H9 (cell line): Measurements from ENCODE around the gene CBR3. TPM values are rescaled to one million over a fixed set of nuclear protein-coding genes. Genes with fewer than 3 reads are reported as not detected.

Source experiments
- DNase-seq: peaks from one replicate; pipeline ENCODE4 v3.0.0-alpha.2; 2017
- H2AFZ ChIP-seq: one replicate; pipeline ENCODE4 v1.6.1; 2013; ENCODE audit warnings: mild to moderate bottlenecking, low read length, control low read depth, moderate library complexity
- H2AK5ac ChIP-seq: 2 replicates; pipeline ENCODE4 v1.6.1; 2013; ENCODE audit warnings: low read length, control low read depth, mixed read lengths; ENCODE audit not compliant: insufficient read length
- H2BK120ac ChIP-seq: one replicate; pipeline ENCODE4 v1.6.1; 2013; ENCODE audit warnings: low read depth, mild to moderate bottlenecking, low read length, control low read depth, inconsistent platforms; ENCODE audit not compliant: poor library complexity, severe bottlenecking
- H2BK12ac ChIP-seq: 2 replicates; pipeline ENCODE4 v1.6.1; 2013; ENCODE audit warnings: low read length, control low read depth, mixed read lengths, low read depth; ENCODE audit not compliant: insufficient read length
- H2BK15ac ChIP-seq: 2 replicates; pipeline ENCODE4 v1.6.1; 2013; ENCODE audit warnings: low read depth, low read length, control low read depth
- H2BK20ac ChIP-seq: one replicate; pipeline ENCODE4 v1.6.1; 2013; ENCODE audit warnings: low read depth, mild to moderate bottlenecking, low read length, control low read depth, inconsistent platforms; ENCODE audit not compliant: poor library complexity, severe bottlenecking
- H2BK5ac ChIP-seq: 2 replicates; pipeline ENCODE4 v1.6.1; 2013; ENCODE audit warnings: low read length, control low read depth, mixed read lengths; ENCODE audit not compliant: insufficient read length
- H3K14ac ChIP-seq: 2 replicates; pipeline ENCODE4 v1.6.1; 2013; ENCODE audit warnings: low read length, control low read depth; ENCODE audit not compliant: insufficient read depth
- H3K18ac ChIP-seq: 2 replicates; pipeline ENCODE4 v1.6.1; 2013; ENCODE audit warnings: low read depth, mild to moderate bottlenecking, mixed read lengths, low read length, control low read depth; ENCODE audit not compliant: insufficient read length
- H3K23ac ChIP-seq: 2 replicates; pipeline ENCODE4 v1.6.1; 2013; ENCODE audit warnings: low read length, control low read depth, mixed read lengths, low read depth; ENCODE audit not compliant: insufficient read length
- H3K23me2 ChIP-seq: 2 replicates; pipeline ENCODE4 v1.6.1; 2013; ENCODE audit warnings: low read depth, mild to moderate bottlenecking, mixed read lengths, low read length, control low read depth; ENCODE audit not compliant: insufficient read length, poor library complexity, severe bottlenecking
- H3K27ac ChIP-seq: 2 replicates; pipeline ENCODE4 v1.5.1; 2013; ENCODE audit warnings: low read length, control low read depth, mixed read lengths, low read depth; ENCODE audit not compliant: insufficient read length
- H3K27me3 ChIP-seq: 2 replicates; pipeline ENCODE4 v1.6.1; 2013; ENCODE audit warnings: low read length, control low read depth, inconsistent platforms; ENCODE audit not compliant: insufficient read depth
- H3K4ac ChIP-seq: 2 replicates; pipeline ENCODE4 v1.6.1; 2013; ENCODE audit warnings: low read depth, mild to moderate bottlenecking, control low read depth, inconsistent platforms, low read length, moderate library complexity
- H3K4me1 ChIP-seq: 2 replicates; pipeline ENCODE4 v1.6.1; 2013; ENCODE audit warnings: low read length, control low read depth, inconsistent platforms; ENCODE audit not compliant: insufficient read depth
- H3K4me2 ChIP-seq: 2 replicates; pipeline ENCODE4 v1.6.1; 2013; ENCODE audit warnings: low read length, control low read depth, mixed read lengths; ENCODE audit not compliant: insufficient read length, insufficient read depth
- H3K56ac ChIP-seq: 2 replicates; pipeline ENCODE4 v1.6.1; 2013; ENCODE audit warnings: low read depth, mild to moderate bottlenecking, mixed read lengths, low read length, control low read depth; ENCODE audit not compliant: insufficient read length
- H3K79me1 ChIP-seq: 2 replicates; pipeline ENCODE4 v1.6.1; 2013; ENCODE audit warnings: low read depth, mild to moderate bottlenecking, moderate library complexity, low read length, control low read depth, inconsistent platforms; ENCODE audit not compliant: insufficient read depth, poor library complexity, severe bottlenecking
- H3K79me2 ChIP-seq: 2 replicates; pipeline ENCODE4 v1.6.1; 2013; ENCODE audit warnings: low read length, control low read depth, inconsistent platforms; ENCODE audit not compliant: insufficient read depth
- H3K9ac ChIP-seq: 2 replicates; pipeline ENCODE4 v1.6.1; 2013; ENCODE audit warnings: low read length, control low read depth, mixed read lengths; ENCODE audit not compliant: insufficient read length; ENCODE audit errors: extremely low read depth
- H3K9me3 ChIP-seq: one replicate; pipeline ENCODE4 v1.6.1; 2013; ENCODE audit warnings: low read depth, low read length, inconsistent platforms; ENCODE audit not compliant: control insufficient read depth
- H3T11ph ChIP-seq: one replicate; pipeline ENCODE4 v1.6.1; 2013; ENCODE audit warnings: mild to moderate bottlenecking, low read length, control low read depth, inconsistent platforms
- H4K20me1 ChIP-seq: one replicate; pipeline ENCODE4 v1.6.1; 2013; ENCODE audit not compliant: control insufficient read depth, insufficient read length, insufficient read depth
- H4K5ac ChIP-seq: 2 replicates; pipeline ENCODE4 v1.6.1; 2013; ENCODE audit warnings: low read depth, mild to moderate bottlenecking, mixed read lengths, low read length, control low read depth; ENCODE audit not compliant: insufficient read length
- H4K8ac ChIP-seq: replicated peaks from 2 replicates; pipeline ENCODE4 v1.6.1; 2013; ENCODE audit warnings: low read length, control low read depth, mixed read lengths, low read depth; ENCODE audit not compliant: insufficient read length
- H4K91ac ChIP-seq: 2 replicates; pipeline ENCODE4 v1.6.1; 2013; ENCODE audit warnings: low read depth, mild to moderate bottlenecking, moderate library complexity, mixed read lengths, low read length, control low read depth; ENCODE audit not compliant: insufficient read length
- H3K27ac Mint-ChIP-seq, 3 experiments: 2 replicates in 2 of 3; 3 replicates in 1 of 3; pipeline ENCODE4 v1.8.0; 2020 to 2021; ENCODE audit warnings: mixed read lengths in 3 of 3, mild to moderate bottlenecking in 1 of 3, moderate library complexity in 1 of 3
- H3K27me3 Mint-ChIP-seq: 2 replicates; pipeline ENCODE4 v1.8.0; 2021; ENCODE audit warnings: low read depth, mild to moderate bottlenecking, moderate library complexity, mixed read lengths
- H3K36me3 Mint-ChIP-seq, 3 experiments: 2 replicates in 2 of 3; 3 replicates in 1 of 3; pipeline ENCODE4 v1.8.0; 2020 to 2021; ENCODE audit warnings: low read depth in 3 of 3, mixed read lengths in 3 of 3; ENCODE audit not compliant: insufficient read depth in 1 of 3
- H3K4me1 Mint-ChIP-seq, 2 experiments: 2 replicates each; pipeline ENCODE4 v1.8.0; 2020; ENCODE audit warnings: mixed read lengths in 2 of 2
- H3K4me3 Mint-ChIP-seq, 2 experiments: 2 replicates in 1 of 2; 3 replicates in 1 of 2; pipeline ENCODE4 v1.8.0; 2020 to 2021; ENCODE audit warnings: mild to moderate bottlenecking in 2 of 2, mixed read lengths in 2 of 2, moderate library complexity in 1 of 2
- H3K9me3 Mint-ChIP-seq, 2 experiments: 2 replicates in 1 of 2; 3 replicates in 1 of 2; pipeline ENCODE4 v1.8.0; 2020; ENCODE audit warnings: mild to moderate bottlenecking in 2 of 2, mixed read lengths in 2 of 2, moderate library complexity in 1 of 2
- WGBS: extraction: QIAGEN DNeasy Blood & Tissue Kit; methylation state at CpG from one replicate; pipeline ENCODE4 v1.1.7; 2013; ENCODE audit warnings: missing lambda C conversion rate, low lambda C conversion rate, mixed read lengths; ENCODE audit not compliant: insufficient read length; ENCODE audit errors: extremely low coverage; 5-methylcytosine and 5-hydroxymethylcytosine counted together
- total RNA-seq: library from RNA; stranded (reverse); gene quantifications from 2 replicates; pipeline ENCODE4 v1.2.1, GENCODE V29; 2021
- TF ChIP-seq, protein P1 (sequence below): fragments of 200-600 bp; sonication (generic); conservative IDR thresholded peaks from 3 replicates; pipeline ENCODE4 v1.8.0; 2021; ENCODE audit warnings: antibody characterized with exemption, mild to moderate bottlenecking

Gene CBR3
- total RNA-seq, 1 experiment from 2014 or later = 2.4 TPM

DNA sequence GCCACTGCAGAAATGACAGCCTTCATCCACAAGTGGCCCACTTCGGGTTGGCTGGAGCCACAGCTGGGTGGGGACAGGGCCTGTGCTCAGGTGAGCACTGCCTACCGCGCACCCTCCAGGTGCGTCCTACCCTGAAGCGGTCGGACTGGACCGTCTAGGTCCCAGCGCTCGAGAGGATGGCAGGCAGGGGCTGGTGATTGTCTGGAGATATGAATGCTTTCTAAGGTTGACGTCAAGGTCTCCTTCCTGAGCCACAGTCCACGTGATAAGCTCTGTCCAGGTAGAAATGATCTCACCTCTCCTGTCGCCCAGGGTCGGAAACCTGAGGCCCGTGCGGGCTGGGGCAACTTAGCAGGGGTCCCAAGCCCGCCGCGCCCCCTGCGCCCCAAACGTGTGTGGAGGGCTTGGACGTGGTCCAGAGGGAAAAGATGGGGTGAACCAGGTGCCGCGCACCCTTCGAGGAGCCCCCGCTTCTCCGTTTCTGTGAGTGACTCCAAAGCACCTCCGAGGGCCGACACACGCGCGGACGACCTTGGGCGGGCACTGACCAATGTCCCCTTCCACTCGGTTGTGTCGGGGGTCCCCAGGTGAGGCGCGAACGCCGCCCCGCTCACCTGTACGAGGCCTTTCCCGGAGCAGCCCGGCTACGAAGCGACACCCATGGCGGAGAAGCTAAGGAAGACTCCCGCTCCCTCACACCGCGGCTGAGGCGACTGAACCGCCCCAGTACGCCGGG lies 20.9 kb downstream of the CBR3 start:
- Histone ChIP-seq H4K5ac (no peak overlapping the region), H3K4ac (no peak overlapping the region), H2AFZ (no peak overlapping the region), H3K23ac (no peak overlapping the region), H3K79me1 (no peaks in the 10 kb centered on the region), H2BK12ac (no peak overlapping the region), H3K4me1 (no peaks in the 10 kb centered on the region), H3K56ac (no peak overlapping the region), H3K4me2 (peak overlapping the region; percentile 54), H3K79me2 (no peaks in the 10 kb centered on the region), H2BK20ac (no peak overlapping the region), H3K27ac (no peak overlapping the region), H4K8ac (no peak overlapping the region), H4K91ac (no peak overlapping the region), H3K27me3 (peaks cover 6% of the 10 kb centered on the region; the same call in 1 of the 2 replicates), H3K23me2 (peaks cover 12% of the 10 kb centered on the region), H3K9ac (no peak overlapping the region), H2BK5ac (no peak overlapping the region), H3T11ph (no peak overlapping the region), H2BK120ac (no peak overlapping the region), H3K18ac (no peak overlapping the region), H2AK5ac (no peak overlapping the region), H2BK15ac (no peak overlapping the region), H3K14ac (peak overlapping the region; percentile 2; the same call in 1 of the 2 replicates), H4K20me1 (no peaks in the 10 kb centered on the region), H3K9me3 (no peaks in the 10 kb centered on the region)
- DNase-seq = peak; percentile 47
- no peaks in the 10 kb centered on the region; a peak in 2 of 7 replicates for H3K36me3 Mint-ChIP-seq
- H3K27ac Mint-ChIP-seq = no peak overlapping the region
- TF ChIP-seq, protein P1, sequence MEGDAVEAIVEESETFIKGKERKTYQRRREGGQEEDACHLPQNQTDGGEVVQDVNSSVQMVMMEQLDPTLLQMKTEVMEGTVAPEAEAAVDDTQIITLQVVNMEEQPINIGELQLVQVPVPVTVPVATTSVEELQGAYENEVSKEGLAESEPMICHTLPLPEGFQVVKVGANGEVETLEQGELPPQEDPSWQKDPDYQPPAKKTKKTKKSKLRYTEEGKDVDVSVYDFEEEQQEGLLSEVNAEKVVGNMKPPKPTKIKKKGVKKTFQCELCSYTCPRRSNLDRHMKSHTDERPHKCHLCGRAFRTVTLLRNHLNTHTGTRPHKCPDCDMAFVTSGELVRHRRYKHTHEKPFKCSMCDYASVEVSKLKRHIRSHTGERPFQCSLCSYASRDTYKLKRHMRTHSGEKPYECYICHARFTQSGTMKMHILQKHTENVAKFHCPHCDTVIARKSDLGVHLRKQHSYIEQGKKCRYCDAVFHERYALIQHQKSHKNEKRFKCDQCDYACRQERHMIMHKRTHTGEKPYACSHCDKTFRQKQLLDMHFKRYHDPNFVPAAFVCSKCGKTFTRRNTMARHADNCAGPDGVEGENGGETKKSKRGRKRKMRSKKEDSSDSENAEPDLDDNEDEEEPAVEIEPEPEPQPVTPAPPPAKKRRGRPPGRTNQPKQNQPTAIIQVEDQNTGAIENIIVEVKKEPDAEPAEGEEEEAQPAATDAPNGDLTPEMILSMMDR = no peak
- WGBS = no CpG with 5 or more reads among the region's 53 CpGs
- peak overlapping the region; percentile 71 to 81 for H3K4me3 Mint-ChIP-seq
- peaks cover 33% of the 10 kb centered on the region for H3K27me3 Mint-ChIP-seq
- no peaks in the 10 kb centered on the region; a peak in 1 of 5 replicates for H3K9me3 Mint-ChIP-seq
- H3K4me1 Mint-ChIP-seq = peaks cover 12 to 15% of the 10 kb centered on the region in 2 experiments; a peak in 3 of 4 replicates
